Measurements from ENCODE around the gene PHB1.

The PHB1 gene

DNA sequence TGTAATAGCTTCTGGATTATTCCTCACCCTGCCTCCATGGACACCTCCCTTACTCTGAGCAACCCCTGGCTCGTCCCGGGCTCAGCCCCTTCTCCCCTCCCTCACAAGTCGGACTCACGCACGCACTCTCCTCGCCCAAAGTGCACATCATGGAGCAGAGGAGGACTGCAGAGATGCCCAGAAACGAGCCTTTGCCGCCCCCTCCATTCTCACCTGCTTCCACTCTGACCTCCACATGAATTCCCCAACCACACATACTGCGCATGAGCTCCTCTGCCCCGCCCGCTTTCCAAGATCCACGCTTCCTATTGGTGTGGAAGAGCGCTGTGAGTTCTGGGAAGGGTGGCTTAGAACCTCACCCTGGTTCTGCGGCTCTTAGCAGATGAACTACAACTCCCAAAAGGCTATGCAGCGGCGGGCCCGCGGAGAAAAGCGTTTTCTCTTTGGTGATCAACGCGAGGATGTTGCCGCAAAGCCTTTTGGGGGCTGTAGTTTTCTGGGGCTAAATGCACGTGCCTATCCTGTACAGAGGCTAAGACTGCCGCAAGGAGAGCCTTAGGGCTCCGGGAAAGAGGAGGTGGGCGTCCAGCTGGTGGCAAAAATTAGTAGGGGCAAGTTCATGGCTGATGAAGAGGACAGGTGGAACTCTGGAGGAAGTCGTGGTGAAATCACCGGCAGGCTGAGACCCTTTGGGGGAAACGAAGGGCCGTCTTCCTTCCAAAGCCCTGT lies at the start of gene PHB1:
Gene PHB1, minus strand, starts transcription at position 261 of the 729 bp plus-strand sequence. CDS start 1,618 bp downstream, outside the sequence.
- peak; percentile 98 for DNase-seq

DNA sequence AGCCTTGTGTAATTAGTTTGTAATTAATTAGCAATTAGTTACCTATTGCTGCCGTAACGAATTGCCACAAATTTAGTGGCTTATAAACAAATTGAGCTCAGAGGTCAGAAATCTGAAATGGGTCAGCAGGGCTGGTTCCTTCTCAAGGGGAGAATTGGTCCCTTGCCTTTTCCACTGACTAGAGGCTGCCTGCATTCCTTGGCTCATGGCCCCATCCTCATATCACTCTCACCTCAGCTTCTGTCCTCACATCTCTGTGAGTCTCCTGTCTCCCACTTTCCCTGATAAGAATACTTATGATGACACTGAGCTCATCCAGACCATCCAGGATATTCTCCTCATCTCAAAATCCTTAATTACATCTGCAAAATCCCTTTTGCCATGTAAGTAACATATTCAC lies 49.4 kb upstream of the PHB1 start:
- no peak for DNase-seq

DNA sequence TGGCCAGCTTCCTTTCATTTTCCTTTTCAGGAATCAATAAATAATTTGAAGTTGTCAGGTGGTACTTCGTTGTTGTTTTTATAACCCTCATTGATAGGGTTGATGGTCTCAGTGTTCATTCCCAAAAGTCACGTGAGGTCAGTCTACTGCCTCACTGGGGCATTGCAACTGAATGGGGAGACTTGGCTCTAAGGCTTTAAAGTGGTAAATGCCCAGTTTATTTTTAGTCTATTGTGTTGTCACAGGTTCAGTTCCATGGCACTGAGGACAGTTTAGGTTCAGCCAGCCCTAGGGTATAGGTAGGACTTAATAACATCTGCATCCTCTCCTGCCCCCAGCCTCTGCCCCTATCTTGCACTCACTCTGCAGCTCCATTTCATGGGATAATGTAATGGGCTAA lies 46.9 kb upstream of the PHB1 start:
- no peak for DNase-seq

- DNase-seq = no peak
These were observed 45.7 kb upstream of the PHB1 start for GRCh38 chr17:49460401-49460800.

DNA sequence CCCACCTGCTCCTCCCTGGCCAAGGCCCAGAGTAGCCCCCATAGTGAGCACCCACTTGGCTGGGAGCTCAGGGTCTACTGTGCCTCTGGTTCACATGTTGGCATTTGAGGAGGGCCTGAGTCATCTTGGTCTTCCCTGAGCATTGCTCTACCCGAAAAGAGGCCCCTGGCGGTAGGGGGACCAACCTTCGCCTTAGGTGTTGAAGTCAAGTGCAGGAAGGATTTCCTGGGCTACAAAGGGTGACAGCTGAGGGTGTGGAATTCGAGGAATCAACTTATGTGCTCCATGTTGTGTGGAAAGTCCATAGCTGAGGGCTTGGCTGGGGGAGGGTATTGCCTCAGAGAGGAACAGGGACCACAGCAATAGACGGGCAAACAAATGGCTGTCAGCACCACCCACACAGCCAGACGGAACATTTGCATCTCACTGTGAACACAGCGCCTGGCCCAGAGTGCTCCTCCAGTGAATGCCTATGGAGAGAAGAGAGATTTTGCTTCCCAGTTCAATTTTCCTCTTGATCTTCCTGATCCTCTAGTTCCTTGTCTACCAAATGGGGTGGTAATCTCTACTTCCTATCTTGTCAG lies 44.8 kb upstream of the PHB1 start:
- DNase-seq = no peak

GRCh38 chr17:49457564-49458535 lies 43.2 kb upstream of the PHB1 start:
- no peak for DNase-seq

- no peak for DNase-seq
These were observed 41.7 kb upstream of the PHB1 start for GRCh38 chr17:49456183-49456965.

- DNase-seq = no peak
These were observed 40.7 kb upstream of the PHB1 start for GRCh38 chr17:49455272-49455861.

GRCh38 chr17:49454050-49454449 lies 39.4 kb upstream of the PHB1 start:
- no peak for DNase-seq

GRCh38 chr17:49452661-49453060 lies 38.0 kb upstream of the PHB1 start:
- DNase-seq = no peak

- peak; percentile 7 for DNase-seq
These were observed 37.5 kb upstream of the PHB1 start for GRCh38 chr17:49452201-49452600.

DNA sequence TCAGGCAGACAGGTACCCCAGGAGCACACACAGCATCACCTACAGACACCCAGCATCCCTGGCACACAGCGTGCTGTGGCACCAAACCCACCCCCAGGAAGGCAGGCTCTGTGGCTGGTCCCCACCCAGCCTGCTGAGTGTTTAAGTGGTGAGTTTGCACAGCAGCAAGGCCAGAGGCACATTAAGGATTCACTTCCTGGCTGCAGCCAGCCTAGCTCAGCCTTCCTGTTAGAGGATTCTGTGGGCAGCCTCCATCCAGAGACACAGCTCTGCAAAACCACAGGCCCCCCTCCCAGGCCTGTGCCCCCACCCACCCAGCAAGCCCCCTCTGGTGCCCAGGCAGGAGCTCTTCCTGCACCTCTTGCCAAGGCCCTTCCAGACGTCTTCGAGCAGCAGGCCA lies 36.1 kb upstream of the PHB1 start:
- no peak for DNase-seq

DNA sequence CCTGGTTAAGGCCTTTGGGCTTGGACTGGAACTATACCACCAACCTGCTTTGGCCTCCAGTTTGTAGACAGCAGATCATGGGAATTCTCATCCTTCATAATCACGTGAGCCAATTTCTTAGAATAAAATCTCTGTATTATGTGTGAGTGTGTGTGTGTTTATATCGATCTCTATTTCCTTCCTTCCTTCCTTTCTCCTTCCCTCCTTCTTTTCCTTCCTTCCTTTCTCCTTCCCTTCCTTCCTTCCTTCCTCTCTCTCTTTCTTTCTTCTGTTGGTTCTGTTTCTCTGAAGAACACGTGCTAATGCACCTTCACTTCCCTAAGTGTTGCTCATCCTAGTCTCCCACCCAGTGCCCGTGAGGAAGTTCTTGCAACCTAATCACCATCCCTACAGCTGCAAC lies 35.5 kb upstream of the PHB1 start:
- DNase-seq = no peak

- no peak for DNase-seq
These were observed 33.1 kb upstream of the PHB1 start for GRCh38 chr17:49447628-49448302.

- DNase-seq = no peak
These were observed 30.9 kb upstream of the PHB1 start for GRCh38 chr17:49445591-49445990.

DNA sequence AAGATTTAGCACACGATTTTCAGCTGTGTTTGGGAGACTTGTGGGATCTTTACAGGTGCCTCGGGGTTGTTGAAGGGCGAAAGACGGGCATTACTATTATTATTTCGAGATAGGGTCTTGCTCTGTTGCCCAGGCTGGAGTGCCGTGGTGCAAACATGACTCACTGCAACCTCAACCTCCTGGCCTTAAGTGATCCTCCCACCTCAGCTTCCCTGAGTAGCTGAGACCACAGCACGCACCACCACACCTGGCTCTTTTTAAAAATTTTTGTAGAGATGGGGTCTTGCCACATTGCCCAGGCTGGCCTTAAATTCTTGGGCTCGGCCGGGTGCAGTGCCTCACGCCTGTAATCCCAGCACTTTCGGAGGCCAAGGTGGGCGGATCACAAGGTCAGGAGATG lies 29.7 kb upstream of the PHB1 start:
- DNase-seq = no peak

- DNase-seq = no peak
These were observed 29.2 kb upstream of the PHB1 start for GRCh38 chr17:49443862-49444261.

DNA sequence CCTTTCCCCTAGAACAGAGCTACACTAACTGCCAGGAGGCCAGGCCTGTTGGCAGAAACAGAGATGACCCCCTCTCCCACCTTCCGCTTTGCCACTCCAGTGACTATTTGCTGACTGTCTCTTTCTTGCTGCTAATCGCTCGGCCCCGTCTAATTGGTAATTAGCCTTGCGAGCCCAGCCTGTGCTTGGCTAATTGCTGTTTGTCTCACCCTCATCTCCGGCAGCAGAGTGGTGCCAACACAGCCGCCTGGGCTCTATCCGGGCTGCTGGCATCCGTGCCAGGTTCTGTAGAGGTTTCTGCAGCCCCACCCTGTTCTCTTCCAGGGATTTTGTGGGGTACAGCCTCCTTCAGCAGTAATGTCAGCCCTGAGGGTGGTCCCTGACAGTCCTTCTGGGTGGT lies 27.4 kb upstream of the PHB1 start:
- DNase-seq = no peak

DNA sequence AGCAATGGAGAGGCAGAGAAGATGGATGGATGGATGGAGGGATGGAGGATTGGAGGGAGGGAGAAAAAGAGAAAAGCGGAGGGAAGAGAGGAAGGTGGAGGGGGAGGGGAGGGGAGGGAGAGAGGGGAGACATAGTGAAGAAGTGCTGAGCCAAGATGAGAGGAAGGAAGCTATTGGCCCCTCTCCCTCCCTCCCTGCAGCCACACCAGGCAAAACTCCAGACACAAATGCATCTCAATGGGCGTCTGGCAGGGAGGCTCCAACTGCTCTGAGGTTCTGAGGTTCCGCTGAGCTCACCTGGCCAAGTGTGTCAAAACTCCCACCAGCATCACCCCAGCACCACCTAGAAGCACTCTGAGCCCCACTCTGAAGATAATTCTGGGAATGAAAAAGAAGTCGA lies 26.9 kb upstream of the PHB1 start:
- no peak for DNase-seq

GRCh38 chr17:49440581-49440980 lies 25.9 kb upstream of the PHB1 start:
- DNase-seq = no peak

DNA sequence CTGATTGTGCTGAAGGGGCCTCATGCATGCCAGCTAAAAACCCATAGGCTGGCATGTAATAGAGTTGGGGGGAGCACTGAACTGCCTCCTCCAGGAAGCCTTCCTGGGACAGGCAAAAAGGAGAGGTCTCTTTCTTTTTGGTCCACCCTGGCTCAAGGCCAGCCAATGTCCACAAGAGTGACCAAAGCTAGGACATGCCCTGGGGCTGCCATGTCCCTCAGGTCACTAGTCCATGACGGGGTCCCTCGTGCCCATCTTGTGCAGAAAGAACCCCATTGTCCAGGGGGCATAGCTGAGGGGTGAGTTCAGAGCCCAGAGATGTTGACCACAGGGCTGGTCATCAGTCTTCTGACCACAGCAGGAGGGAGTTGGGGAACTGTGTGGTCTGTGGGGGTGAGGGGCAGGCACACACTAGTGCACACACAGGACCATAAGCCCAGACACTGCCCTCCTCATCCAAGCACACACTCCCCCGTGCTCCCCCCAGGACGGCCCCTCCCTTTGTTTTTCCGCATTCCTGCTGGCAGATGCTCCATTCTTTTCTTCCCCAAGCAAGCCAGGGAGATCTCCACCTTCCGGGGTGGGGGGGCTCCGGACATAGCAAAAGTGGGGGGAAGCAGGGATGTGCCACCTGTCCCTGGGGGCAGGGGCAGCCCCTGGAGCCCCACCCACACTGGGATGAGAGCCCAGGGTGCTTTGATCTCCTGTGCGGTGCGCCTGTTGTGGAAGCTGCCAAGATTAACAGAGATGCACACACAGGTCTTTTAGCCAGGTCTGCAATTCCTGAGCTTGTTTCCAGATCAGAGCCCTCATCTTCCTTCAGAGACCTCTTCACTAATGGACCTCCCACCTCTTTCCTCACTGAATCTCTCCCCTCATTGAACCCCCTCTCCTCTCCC lies 25.2 kb upstream of the PHB1 start:
- DNase-seq = no peak

All from activated CD4-positive, alpha-beta T cell treated with anti-CD3 and anti-CD28 coated beads, Interleukin-2, Interleukin-6, amounts not matched to agents 100 ng/mL and 50 ng/mL, durations not matched to agents 16 hours and 8 hours (primary cell).